Prostate gland (tissue), 2 donors: Measurements from ENCODE around the gene ADAMTS14. TPM values are rescaled to one million over a fixed set of nuclear protein-coding genes. Genes with fewer than 3 reads are reported as not detected.

Experiments
- DNase-seq: peaks from one replicate; pipeline ENCODE4 v3.0.0-alpha.2; 2019; ENCODE audit warnings: low spot score
- H3K27ac ChIP-seq, 2 donors: fragments of 200-600 bp; sonication (generic); 2 replicates each; pipeline ENCODE4 v1.5.1; 2017 to 2019
- H3K27me3 ChIP-seq: fragments of 200-600 bp; sonication (generic); replicated peaks from 2 replicates; pipeline ENCODE4 v1.5.1; 2019; ENCODE audit not compliant: insufficient read depth
- H3K36me3 ChIP-seq, 2 donors: fragments of 200-600 bp; sonication (generic); 1 replicate in 1 of 2; 2 replicates in 1 of 2; pipeline versions ENCODE4 v1.5.1 to v1.8.1; 2017 to 2019
- H3K4me1 ChIP-seq: fragments of 200-600 bp; sonication (generic); replicated peaks from 2 replicates; pipeline ENCODE4 v1.5.1; 2019
- H3K4me3 ChIP-seq, 2 donors: fragments of 200-600 bp; sonication (generic); 2 replicates each; pipeline ENCODE4 v1.5.1; 2017 to 2019
- H3K9me3 ChIP-seq: fragments of 200-600 bp; sonication (generic); 2 replicates; pipeline ENCODE4 v1.5.1; 2017
- CTCF ChIP-seq, 4 experiments: fragments of 200-600 bp in 2 of 4; fragments of 450-650 bp in 2 of 4; sonication (generic) in 2 of 4; IDR thresholded peaks; 1 replicate in 3 of 4; 2 replicates in 1 of 4; pipeline ENCODE4 v1.5.1; 2016 to 2019; ENCODE audit warnings: antibody characterized with exemption in 4 of 4, mild to moderate bottlenecking in 2 of 4, moderate library complexity in 2 of 4
- POLR2A ChIP-seq: fragments of 450-650 bp; IDR thresholded peaks from one replicate; pipeline ENCODE4 v1.6.1; 2016; ENCODE audit warnings: antibody characterized with exemption, mild to moderate bottlenecking
- POLR2AphosphoS5 ChIP-seq: sonication (generic); formaldehyde crosslinking; IDR thresholded peaks from one replicate; pipeline ENCODE4 v1.6.1; 2017; ENCODE audit warnings: antibody characterized with exemption
- WGBS: methylation state at CpG from one replicate; pipeline ENCODE4 v1.1.5; 2018; 5-methylcytosine and 5-hydroxymethylcytosine counted together
- intact Hi-C: fragments of 100-400 bp; cut with DNase I; formaldehyde crosslinking; loops from one replicate; pipeline ENCODE4 v1.14.2; 2022
- total RNA-seq, 2 donors: library from RNA; depleted of rRNA; stranded (reverse); fragments of >200 nt; gene quantifications; one replicate each; pipeline ENCODE4 v1.1.0, GENCODE V29; 2016

Gene ADAMTS14
- total RNA-seq, 2 donors from 2014 or later: 0.28 TPM; not detected in 1

DNA sequence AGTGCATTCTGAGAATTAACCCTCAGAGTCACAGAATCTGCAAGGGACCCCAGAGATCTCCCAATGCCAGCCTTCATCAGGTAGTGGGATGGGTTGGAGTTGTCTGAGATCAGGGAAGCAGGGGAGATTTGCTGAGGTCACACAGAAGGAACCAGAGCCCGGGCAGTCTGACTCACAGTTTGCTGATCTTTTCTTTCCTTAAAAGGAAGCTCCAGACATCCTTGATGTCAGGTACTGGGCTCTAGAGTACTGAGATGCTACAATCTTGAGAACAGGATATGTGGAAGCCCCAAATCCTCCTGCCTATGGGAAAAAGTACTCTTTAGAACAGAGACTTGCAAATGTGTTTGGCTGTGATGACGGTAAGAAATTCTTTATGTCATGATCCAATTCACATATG, 112.2 kb downstream of the ADAMTS14 start:
- no peak for DNase-seq
- intact Hi-C loops: no loop called here
- H3K4me1 ChIP-seq: no peaks in the 10 kb centered on the region
- TF ChIP-seq POLR2AphosphoS5: no peak
- no peak for TF ChIP-seq POLR2A
- TF ChIP-seq CTCF (IDR thresholded peaks at IDR 0.05): no peak
- H3K9me3 ChIP-seq: no peaks in the 10 kb centered on the region
- H3K27me3 ChIP-seq: no peaks in the 10 kb centered on the region
- H3K4me3 ChIP-seq: no peak overlapping the region
- no peaks in the 10 kb centered on the region for H3K36me3 ChIP-seq
- H3K27ac ChIP-seq: no peak overlapping the region
- WGBS: 78% methylated on average over 2 of the region's 2 CpGs

GRCh38 chr10:70785190-70785589, 112.9 kb downstream of the ADAMTS14 start, which contains the start of gene TBATA:
TBATA (minus strand) TSS chr10:70785377; CDS start chr10:70783379, 1,998 bp downstream.
- intact Hi-C loops: no loop called here
- TF ChIP-seq POLR2A (no peak), CTCF (IDR thresholded peaks at IDR 0.05) (no peak), POLR2AphosphoS5 (no peak)
- no peak within 1 kb of the TSS for H3K27ac ChIP-seq
- no peak within 1 kb of the TSS for H3K4me3 ChIP-seq
- no peaks in the 10 kb centered on the region for H3K9me3 ChIP-seq
- H3K36me3 ChIP-seq: no peaks in the 10 kb centered on the region
- DNase-seq: no peak
- H3K27me3 ChIP-seq: no peaks in the 10 kb centered on the region
- WGBS: 87% methylated on average over 4 of the region's 4 CpGs
- no peaks in the 10 kb centered on the region for H3K4me1 ChIP-seq

- H3K9me3 ChIP-seq: no peaks in the 10 kb centered on the region
- TF ChIP-seq POLR2A (no peak), CTCF (IDR thresholded peaks at IDR 0.05) (no peak), POLR2AphosphoS5 (no peak)
- no peaks in the 10 kb centered on the region for H3K27me3 ChIP-seq
- no peak overlapping the region for H3K27ac ChIP-seq
- H3K4me1 ChIP-seq: no peaks in the 10 kb centered on the region
- H3K4me3 ChIP-seq: no peak overlapping the region
- no peaks in the 10 kb centered on the region for H3K36me3 ChIP-seq
- no peak for DNase-seq
- WGBS: 78% methylated on average over 5 of the region's 5 CpGs
- intact Hi-C loops: no loop called here
These were observed 114.6 kb downstream of the ADAMTS14 start for GRCh38 chr10:70786799-70787415.

DNA sequence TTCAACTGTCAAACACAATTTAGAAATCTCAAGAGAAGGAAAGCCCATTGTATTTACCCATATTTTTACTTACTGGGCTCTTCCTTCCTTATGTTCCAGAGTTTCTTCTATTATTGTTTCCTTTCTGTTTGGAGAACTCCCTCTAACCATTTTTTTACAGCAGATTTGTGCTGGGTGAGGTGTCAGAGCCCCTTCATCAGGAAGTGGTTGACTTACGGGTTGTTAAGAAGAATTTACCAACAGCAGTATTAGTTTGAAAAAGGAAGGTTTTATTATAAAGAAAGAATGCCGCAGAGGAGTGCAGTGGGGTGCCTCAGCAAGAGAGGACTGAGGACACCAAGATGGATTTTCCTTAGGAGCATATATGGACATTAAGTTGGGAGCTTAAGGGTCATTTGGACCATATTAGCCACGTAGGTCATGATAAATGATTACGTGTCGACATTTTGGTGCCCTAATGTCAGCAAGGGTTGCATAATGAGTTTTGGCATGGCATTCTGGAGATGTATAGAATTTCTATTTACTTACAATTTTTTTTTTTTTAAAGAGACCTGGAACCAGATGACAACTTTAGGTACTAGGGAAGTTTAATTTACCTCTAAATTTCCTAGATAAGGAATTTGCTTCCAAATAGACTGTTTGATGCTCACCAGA, 119.2 kb downstream of the ADAMTS14 start:
- TF ChIP-seq POLR2A: no peak
- no peak for TF ChIP-seq POLR2AphosphoS5
- TF ChIP-seq CTCF (IDR thresholded peaks at IDR 0.05): no peak
- Histone ChIP-seq H3K4me3 (no peak overlapping the region), H3K27ac (no peak overlapping the region), H3K9me3 (no peaks in the 10 kb centered on the region), H3K4me1 (no peaks in the 10 kb centered on the region), H3K36me3 (no peaks in the 10 kb centered on the region), H3K27me3 (no peaks in the 10 kb centered on the region)
- 59% methylated on average over 5 of the region's 5 CpGs for whole genome bisulfite sequencing
- intact Hi-C loops: no loop called here
- no peak for DNase-seq

- Histone ChIP-seq H3K36me3 (no peaks in the 10 kb centered on the region), H3K27me3 (no peaks in the 10 kb centered on the region), H3K4me1 (no peaks in the 10 kb centered on the region), H3K9me3 (no peaks in the 10 kb centered on the region), H3K27ac (no peak overlapping the region), H3K4me3 (no peak overlapping the region)
- WGBS: 88% methylated on average over 1 of the region's 1 CpG
- no peak for TF ChIP-seq POLR2AphosphoS5
- intact Hi-C loops: no loop called here
- no peak for DNase-seq
These were observed 123.3 kb downstream of the ADAMTS14 start for GRCh38 chr10:70795613-70796012.
